AML-193 (cell line): Measurements from ENCODE around the gene LMLN.
"Not testable (repeated sequence)": the region's sequence is repeated elsewhere in the genome, so short reads cannot be mapped to it uniquely, and the experiment has no call there.

ENCODE experiments used
- DNase-seq, 2 experiments: peaks; one replicate each; lab custom pipeline; 2025; lab: John Stamatoyannopoulos, UW

Gene LMLN

DNA sequence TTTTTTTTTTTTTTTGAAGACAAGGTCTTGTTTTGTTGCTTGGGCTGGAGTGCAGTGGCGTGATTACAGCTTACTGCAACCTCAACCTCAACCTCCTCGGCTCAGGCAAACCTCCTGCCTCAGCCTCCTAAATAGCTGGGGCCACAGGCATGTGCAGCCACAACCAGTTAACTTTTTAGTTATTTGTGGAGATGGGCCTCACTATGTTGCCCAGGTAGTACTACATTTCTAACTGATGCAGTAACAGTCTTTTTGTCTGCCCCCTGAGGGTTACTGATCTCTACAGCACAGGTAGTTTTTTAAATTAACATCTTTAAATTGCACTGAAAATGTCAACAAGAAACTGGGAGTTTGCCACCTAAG lies 3.4 kb upstream of the LMLN start:
- DNase-seq = no peak

DNA sequence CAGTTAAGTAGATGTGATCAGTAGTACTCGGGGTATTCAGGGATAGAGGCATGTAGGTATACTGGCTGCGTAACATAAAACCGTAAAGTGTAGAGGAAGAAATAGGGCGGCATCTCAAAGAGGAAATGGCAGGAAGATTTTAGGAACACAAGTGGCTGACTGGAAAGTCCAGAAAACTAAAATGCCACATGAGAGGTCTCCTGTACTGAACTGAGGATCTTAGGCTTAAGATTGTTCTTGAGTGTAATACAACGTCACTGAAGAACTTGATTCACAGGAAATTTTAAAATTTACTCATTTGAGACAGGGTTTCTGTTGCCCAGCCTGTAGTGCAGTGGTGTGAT lies 2.3 kb upstream of the LMLN start:
- DNase-seq = no peak

DNA sequence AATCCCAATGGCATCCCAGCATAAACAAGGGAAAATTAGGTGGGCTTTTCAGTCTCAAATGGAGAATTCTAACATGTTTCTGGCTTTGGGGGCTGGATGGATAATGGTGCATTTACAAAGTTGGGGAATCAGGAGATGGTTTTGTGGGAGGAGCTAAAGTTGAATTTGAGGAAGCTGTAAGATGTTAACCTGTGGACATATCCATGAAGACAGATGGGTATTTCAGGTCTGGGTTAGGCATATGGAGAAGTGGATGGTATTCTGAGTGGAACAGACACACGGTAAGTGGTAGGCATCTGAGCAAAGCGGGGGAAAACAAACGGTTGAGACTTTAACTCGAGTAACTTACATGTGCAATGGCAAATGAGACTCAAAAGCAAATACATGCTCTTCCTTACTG lies 1.7 kb upstream of the LMLN start:
- peak in 1 of 2 experiments; percentile 28 for DNase-seq

DNA sequence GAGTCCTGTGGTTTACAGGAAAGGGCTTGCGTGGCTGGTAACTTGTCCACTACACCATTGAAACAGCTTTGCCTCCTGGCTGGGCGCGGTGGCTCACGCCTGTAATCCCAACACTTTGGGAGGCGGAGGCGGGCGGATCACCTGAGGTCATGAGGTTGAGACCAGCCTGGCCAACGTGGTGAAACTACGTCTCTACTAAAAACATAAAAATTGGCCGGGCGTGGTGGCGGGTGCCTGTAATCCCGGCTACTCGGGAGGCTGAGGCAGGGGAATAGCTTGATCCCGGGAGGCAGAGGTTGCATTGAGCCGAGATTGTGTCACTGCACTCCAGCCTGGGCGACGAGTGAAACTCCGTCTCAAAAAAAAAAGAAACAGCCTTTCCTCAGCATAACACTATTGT lies 1.2 kb upstream of the LMLN start:
- not testable (repeated sequence) for DNase-seq

DNA sequence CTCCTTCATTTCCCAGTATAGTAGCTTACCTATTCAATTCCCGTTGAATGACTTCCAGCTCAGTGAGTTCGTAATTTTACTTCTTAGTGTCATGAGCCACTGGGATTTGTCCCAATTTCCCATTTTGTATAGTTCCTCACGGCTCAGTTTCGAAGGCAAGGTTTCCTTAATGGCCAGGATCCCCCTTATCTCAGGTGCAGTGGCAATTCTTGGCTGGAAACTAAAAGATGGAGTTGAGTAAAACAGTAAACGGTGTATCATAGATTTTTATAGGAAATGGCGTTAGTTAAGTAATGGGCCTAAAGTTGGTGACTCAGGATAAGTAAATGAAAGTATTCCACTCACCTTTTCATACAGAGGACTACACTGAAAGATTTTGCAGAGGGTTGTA lies 522 bp upstream of the LMLN start:
- no peak for DNase-seq

DNA sequence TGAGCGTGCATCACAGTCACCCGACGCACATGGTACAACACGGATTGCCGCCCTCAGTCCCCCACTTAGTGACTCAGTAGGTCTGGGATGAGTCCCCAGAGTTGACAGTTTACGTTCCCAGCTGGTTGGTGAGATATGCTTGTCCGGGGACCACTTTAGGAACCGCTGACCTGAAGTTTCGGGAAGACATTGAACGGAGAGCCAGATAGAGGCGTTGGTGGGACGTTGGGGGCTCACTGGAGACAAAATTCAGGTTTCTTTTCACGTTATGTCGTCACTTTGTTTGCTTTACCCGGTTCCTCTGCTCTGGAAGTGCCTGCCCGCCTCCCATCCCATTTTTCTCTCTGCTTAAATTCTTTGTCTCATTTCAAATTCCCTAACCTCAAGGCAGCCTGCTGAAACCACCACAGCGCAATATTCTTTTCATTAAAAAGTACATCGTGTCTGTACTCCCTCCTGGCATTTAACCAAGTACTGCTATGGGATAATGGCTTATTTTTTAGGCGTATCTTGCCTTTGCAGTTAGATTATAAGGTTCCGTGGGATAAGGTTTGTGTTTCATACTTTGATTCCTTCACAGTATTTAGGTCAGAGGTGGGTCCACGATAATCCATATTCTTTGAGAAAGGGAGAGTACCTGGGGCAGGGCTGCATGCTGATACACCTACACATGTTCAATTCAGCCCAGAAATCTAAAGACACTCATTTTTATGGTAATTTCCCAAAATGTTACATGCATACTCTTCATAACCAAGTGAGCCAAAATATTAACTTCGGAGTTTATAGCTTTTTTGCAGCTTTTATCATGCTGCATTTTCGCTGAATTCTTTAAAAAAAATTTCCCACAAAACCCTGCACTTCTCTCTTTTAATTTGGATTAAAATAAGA lies 921 bp downstream of the LMLN start:
- DNase-seq = no peak

DNA sequence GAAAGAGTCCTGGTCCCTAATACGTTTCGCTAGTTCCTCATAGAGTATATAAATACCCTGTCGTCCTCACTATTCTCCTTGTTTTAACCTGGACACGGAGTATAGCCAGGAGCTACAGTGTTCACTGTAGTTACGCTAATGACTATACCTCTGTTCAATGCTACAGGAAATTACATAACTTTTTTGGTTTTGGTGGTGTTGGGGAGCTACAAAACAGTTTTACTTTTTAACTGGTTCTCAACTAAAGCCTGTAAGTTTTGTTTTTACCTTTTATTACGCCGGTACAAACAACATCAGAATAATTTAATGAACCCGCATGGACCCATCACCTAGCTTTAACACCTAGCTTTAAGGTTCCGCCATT lies 1.5 kb downstream of the LMLN start:
- DNase-seq = peak; percentile 75 to 82

DNA sequence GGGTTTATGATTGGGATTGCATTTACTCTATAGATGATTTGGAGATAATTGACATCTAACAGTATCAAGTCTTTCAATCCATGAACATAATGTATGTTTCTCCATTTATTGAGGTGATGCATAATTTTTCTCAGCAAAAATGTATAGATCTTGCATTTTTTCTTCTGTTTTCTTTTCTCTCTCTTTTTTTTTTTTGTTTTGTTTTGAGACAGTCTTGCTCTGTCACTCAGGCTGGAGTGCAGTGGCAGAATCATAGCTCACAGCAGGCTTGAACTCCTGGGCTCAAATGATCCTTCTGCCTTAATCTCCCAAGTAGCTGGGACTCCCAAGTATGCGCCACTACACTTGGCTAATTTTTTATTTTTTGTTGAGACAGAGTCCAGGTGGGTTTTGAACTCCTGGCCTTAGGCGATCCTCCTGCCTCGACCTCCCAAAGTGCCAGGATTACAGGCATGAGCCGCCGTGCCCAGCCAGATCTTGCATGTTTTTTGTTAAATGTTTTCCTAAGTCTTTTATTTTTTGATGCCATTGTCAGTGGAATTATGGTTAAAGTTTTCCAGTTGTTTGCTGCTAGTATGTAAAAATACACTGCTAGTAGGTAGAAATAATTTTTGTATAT lies 3.1 kb downstream of the LMLN start:
- DNase-seq = no peak

DNA sequence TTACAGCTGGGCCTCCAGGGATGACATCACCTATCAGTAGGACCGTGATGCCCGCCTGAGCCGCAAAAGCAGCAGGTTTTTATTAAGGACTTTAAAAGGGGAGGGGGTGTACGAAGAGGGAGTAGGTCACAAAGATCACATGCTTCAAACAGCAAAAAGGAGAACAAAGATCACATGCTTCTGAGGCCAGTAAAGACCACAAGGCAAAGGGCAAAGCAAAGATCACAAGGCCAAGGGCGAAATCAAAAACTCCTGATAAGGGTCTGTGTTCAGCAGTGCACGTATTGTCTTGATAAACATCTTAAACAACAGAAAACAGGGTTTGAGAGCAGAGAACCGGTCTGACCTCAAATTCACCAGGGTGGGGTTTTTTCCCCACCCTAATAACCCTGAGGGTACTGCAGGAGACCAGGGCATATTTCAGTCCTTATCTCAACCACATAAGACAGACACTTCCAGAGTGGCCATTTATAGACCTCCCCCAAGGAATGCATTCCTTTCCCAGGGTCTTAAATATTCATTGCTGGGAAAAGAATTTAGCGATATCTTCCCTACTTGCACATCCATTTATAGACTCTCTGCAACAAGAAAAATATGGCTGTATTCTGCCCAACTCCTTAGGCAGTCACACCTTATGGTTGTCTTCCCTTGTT lies 7.4 kb downstream of the LMLN start:
- DNase-seq = not testable (repeated sequence)

DNA sequence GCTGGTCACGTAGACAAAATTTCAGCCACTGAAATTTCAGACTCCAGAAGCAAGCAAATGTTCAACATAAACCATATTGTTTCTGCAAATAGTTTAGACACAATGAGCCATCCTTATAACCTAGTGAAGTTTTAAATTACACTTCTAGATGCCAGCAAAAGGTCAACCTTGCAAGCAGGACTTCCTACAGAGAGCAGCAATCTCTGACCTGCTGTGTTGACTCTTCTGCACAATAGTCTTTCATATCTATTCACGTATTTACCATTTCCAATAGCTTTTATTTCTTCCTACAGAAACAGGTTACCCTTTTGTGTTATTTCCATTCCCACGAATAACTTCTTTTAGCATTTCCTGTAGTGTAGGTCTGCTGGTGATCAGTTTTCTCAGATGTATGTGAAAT lies 10.6 kb downstream of the LMLN start:
- no peak for DNase-seq

DNA sequence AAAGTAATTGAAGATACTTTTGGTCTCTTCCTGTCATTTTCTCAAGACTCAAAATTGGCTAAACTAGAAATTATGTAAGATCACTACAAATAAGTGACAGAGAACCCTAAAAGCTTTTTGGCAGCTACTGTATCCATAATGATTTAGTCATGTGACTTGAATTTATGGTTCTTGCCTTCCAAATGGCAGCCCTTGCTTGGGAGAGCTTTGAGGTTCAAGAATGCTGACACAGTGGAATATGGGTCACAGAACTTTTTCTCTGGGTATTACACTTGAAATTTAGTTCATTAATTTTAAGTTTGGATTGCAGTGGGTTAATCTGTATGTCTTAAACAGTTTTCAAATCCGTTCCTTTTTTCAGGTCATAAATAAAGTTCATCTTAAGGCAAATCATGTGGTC lies 14.0 kb downstream of the LMLN start:
- DNase-seq = no peak

DNA sequence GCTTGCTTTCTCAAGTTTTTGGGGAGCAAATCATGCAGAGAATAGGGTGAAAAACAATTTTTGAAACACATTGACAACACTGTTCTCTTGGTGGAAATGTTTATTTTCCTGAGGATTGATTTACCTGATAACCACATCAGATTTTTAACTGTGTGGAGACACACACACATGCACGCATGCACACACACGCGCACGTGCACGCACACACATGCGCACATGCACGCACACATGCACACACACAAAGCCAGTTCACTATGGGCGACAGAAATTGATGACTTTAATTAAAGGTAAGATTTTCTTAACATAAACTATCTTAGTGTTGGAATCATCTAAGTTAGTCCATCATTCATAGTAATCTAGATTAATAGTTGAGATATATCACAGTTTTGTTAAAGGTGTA lies 15.3 kb downstream of the LMLN start:
- DNase-seq = no peak

DNA sequence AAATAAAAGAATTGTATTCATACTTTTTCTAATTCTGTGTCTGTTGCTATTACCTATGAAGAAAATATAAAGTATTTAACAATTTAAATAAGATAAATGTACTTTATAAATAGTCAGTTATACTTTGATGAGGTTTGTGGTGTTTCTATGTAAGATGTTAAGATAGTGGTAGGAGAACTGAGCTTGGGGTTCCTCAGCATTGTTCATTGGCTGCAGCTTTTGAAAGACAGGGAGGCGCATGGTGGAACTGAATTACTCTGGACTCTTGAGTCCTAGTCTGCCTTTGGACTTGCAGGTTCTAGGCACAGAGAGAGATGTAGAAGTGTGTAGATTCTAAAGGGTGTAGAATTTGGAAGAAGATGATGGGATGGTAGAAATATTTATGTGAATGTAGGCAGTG lies 23.1 kb downstream of the LMLN start:
- DNase-seq = no peak

DNA sequence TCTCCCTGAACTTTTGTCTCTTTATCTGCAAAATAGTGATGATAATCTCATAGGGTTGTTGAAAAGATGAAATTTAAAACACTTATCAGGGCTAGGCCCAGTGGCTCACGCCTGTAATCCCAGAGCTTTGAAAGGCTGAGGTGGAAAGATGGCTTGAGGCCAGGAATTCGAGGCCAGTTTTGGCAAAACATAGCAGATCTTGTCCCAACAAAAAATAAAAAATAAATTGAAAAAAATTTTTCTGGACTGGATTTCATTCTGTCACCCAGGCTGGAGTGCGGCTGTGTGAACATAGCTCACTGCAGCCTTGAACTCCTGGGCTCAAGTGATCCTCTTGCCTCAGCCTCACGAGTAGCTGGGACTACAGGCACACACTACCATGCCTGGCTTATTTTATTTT lies 29.6 kb downstream of the LMLN start:
- DNase-seq = no peak

DNA sequence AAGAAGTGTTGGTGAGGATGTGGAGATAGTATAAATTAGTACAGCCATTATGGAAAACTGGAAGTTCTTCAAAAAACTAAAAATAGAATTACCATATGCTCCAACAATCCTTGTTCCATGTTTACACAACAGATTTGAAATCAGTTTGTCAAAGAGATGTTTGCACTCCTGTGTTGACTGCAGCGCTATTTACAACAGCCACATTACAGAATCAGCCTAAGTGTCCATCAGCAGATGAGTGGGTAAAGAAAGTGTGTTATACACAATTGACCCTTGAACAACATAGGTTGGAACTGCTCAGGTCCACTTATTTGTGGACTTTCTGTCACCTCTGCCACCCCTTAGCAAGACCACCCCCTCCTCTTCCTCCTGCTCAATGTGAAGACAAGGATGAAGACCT lies 34.7 kb downstream of the LMLN start:
- no peak for DNase-seq

DNA sequence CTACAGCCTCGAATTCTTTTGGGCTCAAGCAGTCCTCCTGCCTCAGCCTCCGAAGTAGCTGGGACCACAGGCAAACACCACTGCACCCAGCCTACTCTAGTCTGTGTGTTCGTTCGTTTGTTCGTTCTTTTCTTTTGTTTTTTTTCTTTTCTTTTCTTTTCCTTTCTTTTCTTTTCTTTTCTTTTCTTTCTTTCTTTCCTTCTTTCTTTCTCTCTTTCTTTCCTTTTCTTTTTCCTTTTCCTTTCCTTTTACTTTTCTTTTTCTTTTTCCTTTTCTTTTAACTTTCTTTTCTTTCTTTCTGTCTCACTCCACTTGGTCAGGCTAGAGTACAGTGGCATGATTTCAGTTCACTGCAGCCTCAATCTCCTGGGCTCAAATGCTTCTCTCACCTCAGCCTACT lies 36.8 kb downstream of the LMLN start:
- DNase-seq = no peak

DNA sequence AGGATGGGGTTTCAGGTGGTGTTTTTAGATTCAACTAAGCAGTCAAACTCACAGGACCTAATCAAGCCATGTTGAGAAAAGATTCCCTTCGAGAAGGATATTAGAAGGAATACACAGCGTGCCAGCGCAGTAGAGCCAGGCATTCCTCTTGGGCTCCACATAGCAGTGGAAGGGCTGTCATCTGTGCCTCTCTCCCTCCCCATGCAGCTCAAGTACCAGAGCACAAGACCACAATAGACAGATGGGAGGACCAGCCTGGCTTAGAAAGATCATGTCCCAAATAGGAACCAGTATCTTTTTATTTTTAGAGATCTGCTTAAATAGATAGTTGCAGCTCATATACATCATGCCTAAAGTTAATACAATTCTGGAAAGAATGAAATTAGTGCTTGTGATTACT lies 37.9 kb downstream of the LMLN start:
- no peak for DNase-seq

DNA sequence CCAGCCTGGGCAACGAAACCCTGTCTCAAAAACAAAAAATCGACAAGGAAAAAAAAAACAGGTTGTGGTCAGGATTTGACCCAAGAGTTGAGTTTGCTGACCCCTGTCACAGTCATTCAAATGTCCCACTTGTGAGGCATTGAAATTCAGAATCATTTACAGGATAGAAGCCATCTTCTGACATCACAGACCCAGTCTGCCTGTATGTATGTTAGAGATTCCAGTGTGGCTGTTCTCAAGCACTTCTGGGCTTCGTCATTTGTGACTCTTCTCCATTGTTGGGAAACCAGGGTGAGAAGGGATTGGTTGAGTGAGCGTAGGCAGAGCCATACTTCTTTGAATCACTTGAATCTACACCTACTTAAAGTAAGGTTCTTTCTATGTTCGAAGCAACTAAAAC lies 57.1 kb downstream of the LMLN start:
- no peak for DNase-seq

DNA sequence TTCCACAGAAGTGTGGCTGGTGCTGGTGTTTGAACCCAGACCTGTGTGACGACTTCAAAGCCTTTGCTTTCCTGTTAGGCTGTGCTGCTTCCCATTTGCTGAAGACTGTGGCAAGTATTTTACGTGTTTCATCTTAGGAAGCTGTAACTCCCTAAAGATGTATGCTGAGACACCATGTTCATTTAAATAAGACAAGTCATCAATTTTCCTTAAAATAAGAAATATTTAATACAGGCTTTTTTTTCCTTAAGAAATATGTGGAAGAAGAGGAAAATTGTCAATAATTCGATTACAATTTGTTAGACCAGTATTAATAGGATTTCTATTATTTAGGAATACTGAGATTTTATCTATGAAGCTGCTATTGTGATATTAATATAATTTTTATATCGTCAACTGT lies 58.4 kb downstream of the LMLN start:
- no peak for DNase-seq

DNA sequence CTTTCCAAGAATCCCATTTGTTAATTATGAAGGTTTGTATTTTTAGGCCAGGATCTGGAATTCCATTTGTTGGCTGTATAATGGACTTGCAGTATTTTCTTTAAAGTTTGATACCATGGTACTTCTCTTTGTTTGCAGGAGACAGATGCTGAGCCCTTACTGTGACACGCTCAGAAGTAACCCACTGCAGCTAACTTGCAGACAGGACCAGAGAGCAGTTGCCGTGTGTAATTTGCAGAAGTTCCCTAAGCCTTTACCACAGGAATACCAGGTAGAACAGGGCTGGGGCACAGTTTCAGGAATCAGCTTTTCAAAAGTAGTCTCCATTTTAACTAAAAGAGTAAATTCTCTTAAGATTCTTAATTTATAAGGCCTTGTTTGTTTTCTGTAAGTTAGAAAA lies 59.1 kb downstream of the LMLN start:
- DNase-seq = no peak

DNA sequence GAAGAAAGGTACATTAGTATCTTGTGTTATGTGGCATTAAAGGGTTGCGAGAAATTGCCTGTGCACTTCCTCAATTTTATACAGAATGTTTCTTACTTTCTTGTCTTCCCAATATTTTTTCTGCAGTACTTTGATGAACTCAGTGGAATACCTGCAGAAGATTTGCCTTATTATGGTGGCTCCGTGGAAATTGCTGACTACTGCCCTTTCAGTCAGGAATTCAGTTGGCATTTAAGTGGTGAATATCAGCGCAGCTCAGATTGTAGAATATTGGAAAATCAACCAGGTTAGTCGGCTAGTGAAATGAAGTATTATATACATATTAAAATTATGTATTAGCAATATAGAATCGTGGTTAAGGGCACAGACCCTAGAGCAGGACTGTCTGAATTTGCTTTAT lies 61.3 kb downstream of the LMLN start:
- no peak for DNase-seq

DNA sequence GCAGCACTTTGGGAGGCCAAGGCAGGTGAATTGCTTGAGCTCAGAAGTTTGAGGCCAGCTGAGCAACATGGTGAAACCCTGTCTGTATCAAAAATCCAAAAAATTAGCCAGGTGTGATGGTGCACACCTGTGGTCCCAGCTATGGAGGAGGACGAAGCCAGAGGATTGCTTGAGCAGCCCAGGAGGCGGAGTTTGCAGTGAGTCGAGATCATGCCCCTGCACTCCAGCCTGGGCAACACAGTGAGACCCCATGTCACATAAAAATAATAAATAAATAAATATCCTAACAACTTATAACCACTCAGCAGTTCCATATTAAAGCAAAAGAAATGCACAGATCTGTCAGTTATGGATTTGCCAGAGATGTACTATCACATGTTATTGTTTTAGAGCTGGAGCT lies 62.6 kb downstream of the LMLN start:
- DNase-seq = no peak

DNA sequence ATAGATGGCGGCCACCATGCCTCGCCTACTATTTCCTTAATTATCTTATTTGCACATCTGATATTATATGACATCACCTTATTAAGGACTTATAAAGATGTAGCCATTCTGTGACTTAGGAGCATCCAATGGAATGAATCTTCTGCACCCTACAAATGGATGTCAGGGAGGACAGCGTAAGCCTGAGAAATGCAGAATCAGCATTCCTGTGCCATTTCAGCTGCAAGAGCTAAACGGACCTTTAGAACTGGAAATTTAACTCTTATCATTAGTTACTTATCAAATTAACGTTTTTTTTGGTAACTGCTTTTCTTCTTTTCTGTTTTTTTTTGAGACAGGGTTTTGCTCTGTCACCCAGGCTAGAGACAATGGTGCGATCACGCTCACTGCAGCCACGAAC lies 65.6 kb downstream of the LMLN start:
- DNase-seq = no peak

DNA sequence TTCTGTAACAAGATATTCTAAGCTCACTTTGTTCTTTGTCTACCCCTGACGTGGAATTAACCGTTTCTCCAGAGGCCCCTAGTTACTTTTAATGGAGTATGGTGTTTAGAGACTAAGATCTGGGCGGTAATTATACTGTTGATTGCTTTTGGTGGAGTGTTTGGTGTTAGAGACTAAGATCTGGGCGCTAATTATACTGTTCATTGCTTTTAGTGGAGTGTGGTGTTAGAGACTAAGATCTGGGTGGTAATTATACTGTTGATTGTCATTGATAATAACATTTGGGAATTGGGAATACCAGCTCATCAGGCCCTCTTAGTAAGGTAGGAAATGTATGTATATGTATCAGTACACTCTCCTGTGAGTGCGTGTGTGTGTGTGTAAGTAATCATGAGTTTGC lies 66.6 kb downstream of the LMLN start:
- no peak for DNase-seq
